NCI-H1417 (cell line): ENCODE data around the gene SPCS3.
A peak's percentile ranks its signal among the peaks of the same experiment; 100 is the strongest.
"Not testable (repeated sequence)": the region's sequence is repeated elsewhere in the genome, so short reads cannot be mapped to it uniquely, and the experiment has no call there.

Experiments used
- DNase-seq, 3 experiments: peaks; one replicate each; lab custom pipeline; 2025; lab: John Stamatoyannopoulos, UW

The SPCS3 gene

GRCh38 chr4:176319704-176320339, at the start of gene SPCS3:
Gene SPCS3, plus strand, starts transcription at chr4:176319966. Its CDS starts 111 bp downstream, at chr4:176320077.
- peak; percentile 92 to 97 (median 97) for DNase-seq

- peak; percentile 9 to 63 (median 21) for DNase-seq
Measured at GRCh38 chr4:176270669-176271068, 49.1 kb upstream of the SPCS3 start.

GRCh38 chr4:176271749-176272148, 48.0 kb upstream of the SPCS3 start:
- no peak for DNase-seq

GRCh38 chr4:176272799-176273198, 47.0 kb upstream of the SPCS3 start:
- no peak for DNase-seq

GRCh38 chr4:176273736-176274135, 46.0 kb upstream of the SPCS3 start:
- no peak for DNase-seq

- peak in 1 of 3 experiments; percentile 12 for DNase-seq
Measured at GRCh38 chr4:176274441-176274840, 45.3 kb upstream of the SPCS3 start.

- no peak for DNase-seq
Measured at GRCh38 chr4:176276710-176277109, 43.1 kb upstream of the SPCS3 start.

GRCh38 chr4:176277162-176277904, 42.4 kb upstream of the SPCS3 start:
- DNase-seq = peak; percentile 43 to 83 (median 62)

- not testable (repeated sequence) for DNase-seq
Measured at GRCh38 chr4:176279560-176279959, 40.2 kb upstream of the SPCS3 start.

- DNase-seq = no peak
Measured at GRCh38 chr4:176286728-176287127, 33.0 kb upstream of the SPCS3 start.

- DNase-seq = no peak
Measured at GRCh38 chr4:176287546-176287945, 32.2 kb upstream of the SPCS3 start.

GRCh38 chr4:176288020-176288419, 31.7 kb upstream of the SPCS3 start:
- DNase-seq = no peak

GRCh38 chr4:176289561-176289960, 30.2 kb upstream of the SPCS3 start:
- DNase-seq = no peak

GRCh38 chr4:176290520-176290919, 29.2 kb upstream of the SPCS3 start:
- DNase-seq = no peak

- DNase-seq = no peak
Measured at GRCh38 chr4:176291748-176292147, 28.0 kb upstream of the SPCS3 start.

- DNase-seq = no peak
Measured at GRCh38 chr4:176292920-176293319, 26.8 kb upstream of the SPCS3 start.

GRCh38 chr4:176293660-176294059, 26.1 kb upstream of the SPCS3 start:
- DNase-seq = no peak

GRCh38 chr4:176295907-176296306, 23.9 kb upstream of the SPCS3 start:
- not testable (repeated sequence) for DNase-seq

GRCh38 chr4:176298664-176299063, 21.1 kb upstream of the SPCS3 start:
- no peak for DNase-seq

GRCh38 chr4:176300036-176300435, 19.7 kb upstream of the SPCS3 start:
- no peak for DNase-seq

- no peak for DNase-seq
Measured at GRCh38 chr4:176300565-176300964, 19.2 kb upstream of the SPCS3 start.

GRCh38 chr4:176302283-176303275, 17.2 kb upstream of the SPCS3 start:
- DNase-seq = no peak
